Activated CD4-positive, alpha-beta T cell treated with anti-CD3 and anti-CD28 coated beads for 48 hours (primary cell): ENCODE data around the gene RPS8.
A peak's percentile ranks its signal among the peaks of the same experiment; 100 is the strongest.
"Not testable (repeated sequence)": the region's sequence is repeated elsewhere in the genome, so short reads cannot be mapped to it uniquely, and the experiment has no call there.

ENCODE experiments used
- DNase-seq: peaks from one replicate; pipeline ENCODE4 v3.0.0-alpha.2; 2020

Gene RPS8

DNA sequence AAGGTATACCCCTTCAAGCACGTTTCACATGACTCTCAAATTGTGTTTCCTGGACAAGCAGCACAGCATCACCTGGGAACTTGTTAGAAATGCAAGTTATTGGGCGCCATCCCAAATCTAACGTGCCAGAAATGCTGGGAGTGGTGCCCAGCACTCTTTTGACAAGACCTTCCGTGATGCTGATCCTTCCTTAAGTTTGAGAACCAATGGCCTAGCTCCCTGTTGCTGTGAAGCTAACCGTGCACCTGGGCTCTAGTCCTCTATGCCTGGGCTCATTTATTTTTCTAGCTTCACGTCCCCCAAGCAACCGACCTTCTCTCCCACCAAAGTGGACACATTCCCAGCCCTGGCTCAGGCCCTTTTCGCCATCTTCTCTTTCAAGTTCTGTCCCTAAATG, 8.4 kb downstream of the RPS8 start:
- DNase-seq, result no peak

DNA sequence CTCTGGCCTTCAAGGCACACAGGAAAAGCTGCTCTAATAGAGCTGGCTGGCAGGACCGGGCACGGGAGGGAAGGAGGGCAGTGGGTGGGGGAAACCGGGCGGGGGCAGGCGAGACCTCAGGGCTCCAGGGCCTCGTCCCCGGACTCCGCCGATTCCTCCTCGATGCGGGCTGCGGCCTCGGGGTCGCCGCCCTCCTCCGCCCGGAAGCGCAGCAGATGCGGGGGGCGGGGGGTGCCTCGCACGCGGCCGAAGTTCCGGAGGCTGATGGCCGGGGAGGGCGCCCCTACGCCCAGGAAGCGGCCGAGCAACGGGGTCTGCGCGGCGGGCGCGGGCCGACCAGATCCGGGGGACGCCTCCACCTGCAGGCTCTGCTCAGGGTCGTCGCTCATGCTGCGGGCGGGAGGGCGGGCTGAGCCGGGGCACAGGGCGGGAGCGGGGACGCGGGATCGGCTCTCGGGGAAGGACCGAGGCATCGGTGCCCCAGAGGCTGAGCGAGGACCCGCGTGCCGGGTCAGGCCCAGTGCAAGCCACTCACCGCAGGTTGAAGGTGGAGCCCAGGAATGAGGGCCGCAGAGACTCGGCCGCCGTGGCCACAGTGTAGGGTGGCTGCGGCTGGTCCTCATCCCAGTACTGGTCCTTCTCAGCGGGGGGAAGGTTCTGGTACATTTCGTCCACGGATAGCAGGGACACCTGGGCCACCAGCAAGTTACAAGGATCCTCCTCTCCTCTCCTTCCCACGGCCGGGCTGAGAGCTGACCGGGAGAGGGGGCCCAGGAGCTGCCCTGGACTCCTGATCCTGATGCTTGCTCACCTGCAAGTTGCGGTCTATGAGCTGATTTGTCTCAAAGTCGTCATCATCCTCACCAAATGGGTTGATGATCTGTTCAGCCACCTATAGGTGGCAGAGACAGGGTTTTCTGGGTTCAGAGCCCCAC, 9.0 kb downstream of the RPS8 start:
- peak; percentile 36 for DNase-seq

DNA sequence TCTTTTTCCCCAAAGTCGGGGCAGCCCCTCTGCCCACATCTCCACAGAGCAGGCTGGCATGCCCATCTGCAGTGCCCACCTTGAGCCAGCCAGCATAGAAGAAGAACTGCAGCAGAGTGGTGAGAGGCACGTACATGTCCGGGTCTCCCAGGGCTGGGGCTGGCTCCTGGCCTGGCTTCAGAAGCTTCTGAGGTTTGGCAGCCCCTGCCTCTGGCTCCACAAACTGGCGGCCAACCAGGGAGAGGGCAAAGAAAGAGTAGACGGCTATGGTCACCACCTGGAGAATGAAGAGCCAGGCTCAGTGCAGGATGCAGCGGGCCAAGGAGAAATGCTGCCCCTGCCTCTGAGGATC, 9.7 kb downstream of the RPS8 start:
- no peak for DNase-seq

DNA sequence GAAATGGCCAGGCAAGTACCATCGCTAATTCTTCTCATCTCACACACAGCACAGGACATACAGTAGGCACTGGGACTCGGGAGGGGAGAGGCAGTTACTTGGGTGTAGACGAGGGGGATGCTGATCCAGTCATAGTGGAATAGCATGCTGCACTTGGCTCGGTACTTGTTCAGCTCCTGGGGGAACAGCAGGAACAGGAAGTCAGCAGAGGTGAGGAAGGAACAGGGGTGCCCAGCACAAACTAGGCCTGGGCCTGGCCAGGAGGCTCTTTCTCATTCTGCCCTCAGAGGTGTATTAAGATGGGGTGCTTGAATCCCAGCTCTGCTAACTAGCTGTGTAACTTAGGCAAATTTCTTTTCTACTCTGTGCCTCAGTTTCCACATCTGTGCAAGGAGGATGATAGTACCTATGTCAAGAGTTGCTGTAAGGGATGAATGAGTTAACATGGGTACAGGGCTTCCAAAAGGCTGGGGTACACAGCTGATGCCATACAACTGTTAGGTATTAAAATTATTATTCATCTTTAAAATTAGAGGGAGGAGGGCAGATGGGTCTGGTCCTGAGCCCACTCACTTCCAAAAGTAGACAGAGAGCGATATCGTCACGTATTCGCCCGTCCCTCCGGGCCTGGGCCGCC, 10.3 kb downstream of the RPS8 start:
- no peak for DNase-seq

DNA sequence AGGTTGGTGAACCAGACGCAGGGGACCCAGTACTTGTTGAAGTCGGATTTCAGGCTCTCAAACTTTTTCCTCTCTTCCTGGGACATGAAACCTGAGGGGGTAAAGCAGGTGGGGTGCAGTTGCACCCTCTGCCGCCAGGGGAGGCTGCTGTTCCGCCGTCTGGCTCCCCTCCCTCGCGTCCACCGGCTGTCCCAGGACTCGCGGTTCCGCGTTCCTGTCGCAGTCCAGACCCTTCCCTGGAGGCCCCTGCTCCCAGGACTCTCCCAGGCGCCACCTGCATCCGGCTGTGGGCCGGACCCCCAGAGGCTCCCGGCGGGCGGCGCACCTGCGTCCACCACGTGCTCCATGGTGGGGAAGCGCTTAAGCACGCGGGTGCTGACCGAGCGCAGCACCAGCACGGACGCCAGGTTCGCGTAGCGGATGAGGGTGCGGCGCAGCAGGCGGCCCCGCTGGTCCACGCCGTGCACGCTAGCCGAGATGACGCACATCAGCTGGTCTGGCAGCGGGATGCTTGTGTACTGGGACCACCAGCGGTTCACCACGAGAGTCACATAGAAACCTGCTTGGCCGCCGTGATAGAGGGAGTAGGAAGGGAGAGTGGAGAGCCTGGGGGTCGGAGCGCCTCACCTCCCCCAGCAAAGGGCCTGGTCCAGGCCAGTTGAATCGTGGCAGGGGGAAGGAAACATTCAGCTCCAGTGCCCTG, 10.9 kb downstream of the RPS8 start:
- DNase-seq, result peak; percentile 86

DNA sequence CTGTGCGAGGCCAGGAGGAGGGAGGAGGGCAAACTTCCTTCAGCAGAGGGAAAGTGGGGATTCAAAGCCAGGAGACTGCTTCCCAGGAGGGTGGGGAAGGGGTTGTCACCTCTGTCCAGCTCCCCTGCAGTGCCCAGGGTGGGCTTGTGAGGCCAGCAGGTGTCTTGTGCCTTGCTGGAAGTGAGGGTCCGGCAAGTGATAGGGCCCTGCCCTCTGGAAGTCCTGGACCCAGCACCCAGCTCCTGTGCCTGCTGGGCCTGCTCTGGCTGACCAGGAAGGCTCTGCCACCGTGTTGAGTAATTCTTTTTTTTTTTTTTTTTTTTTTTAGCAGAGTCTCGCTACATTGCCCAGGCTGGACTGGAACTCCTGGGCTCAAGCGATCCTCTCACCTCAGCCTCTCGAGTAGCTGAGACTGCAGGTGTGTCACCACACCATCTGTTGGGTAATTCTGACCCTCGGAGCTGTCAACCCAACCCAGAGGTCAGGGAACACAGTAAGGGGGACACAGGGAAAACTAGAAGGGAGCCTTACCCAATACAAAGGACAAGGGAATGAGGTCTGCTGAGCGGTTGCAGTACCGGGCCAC, 11.6 kb downstream of the RPS8 start:
- no peak for DNase-seq

DNA sequence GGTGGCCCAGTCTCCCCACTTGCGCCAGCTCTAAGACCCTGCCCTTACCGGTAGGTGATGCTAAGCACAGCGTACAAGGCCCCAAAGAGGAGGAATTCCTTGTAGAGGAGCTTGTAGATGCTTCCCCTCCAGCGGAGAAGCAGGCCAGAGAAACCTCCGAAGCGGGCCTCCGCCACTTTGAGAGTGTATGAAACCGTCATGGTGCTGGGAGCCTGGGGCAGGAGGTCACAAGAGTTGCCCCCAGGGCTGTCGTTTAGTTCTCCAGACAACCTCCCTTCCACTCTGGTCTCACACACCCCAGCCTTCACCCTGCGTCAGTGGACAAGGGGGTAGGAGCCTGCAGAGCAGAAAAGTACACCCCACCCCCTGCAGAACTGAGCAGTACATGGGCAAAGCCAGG, 12.2 kb downstream of the RPS8 start:
- no peak for DNase-seq

DNA sequence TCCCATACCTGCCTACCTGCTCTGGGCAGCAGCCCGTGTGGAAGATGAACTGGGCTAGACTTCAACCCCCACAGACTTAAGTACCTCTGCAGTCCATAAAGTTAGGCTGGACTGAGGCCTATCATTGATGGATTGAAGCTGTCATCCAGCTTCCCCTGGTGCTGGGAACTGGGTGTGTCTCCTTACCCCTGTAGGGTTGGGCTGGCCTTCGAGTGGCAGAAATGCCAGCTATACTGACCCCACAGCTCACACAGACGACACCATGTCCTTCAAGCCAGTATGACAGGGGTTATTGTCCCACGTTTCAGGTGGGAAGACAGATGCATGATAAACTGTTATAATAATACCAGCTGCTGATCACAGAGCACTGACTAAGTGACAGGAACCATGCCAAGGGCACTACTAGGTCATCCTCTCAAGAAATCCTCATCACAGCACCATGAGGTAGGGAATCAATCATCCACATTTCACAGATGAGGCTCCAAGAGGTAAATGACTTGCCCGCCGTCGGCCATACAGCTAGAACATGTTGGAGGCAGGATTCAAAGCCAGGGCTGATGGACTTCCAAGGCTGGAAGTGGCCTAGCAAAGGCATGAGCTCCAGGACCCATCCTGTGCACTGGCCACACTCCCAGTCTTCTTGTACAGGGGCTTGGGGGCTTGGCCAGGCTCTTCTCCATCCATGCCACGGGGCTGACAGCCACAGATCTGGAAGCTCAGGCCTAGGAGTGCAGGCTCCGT, 12.9 kb downstream of the RPS8 start, which contains the start of gene BEST4:
BEST4 (minus strand) TSS at position 51 of the 741 bp plus-strand sequence. CDS start 465 bp downstream, outside the sequence.
- no peak for DNase-seq

DNA sequence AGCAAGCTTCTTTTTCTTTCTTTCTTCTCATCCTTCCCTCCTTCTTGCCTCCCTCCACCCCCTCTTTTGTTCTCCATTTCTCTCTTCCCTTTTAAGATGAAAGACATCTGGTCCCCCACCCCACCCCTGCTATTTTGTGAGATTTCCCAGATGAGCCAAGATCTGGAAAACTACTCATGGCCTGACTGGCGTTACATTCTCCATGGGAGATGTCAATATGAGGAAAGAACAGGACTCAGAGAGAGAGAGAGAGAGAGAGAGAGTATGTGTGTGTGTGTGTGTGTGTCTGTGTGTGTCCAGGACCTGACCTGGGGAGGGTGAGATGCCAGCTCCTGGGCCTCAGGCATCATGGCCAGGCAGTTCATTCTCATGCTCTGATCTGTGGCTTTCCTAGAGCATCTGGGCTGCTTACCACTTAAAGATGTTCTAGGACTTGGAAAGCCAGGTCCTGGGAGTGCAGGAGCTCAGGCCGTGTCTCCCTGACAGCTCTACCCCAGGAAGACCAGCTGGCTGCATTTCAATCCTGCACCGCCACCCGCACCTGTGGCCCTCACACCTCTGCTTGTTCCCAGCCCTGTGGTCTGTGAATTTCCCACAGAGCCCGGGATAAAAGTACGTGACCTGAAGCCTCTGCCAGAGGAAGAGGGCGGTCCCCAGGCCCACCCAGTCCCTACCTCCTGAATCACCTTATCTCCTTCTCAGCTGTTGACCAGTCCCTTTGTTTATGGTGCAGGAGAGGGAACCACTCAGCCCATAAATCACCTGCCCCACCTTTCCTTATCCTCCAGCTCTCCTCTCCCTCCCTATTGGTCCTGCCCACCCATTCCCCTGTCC, 15.8 kb downstream of the RPS8 start:
- no peak for DNase-seq

DNA sequence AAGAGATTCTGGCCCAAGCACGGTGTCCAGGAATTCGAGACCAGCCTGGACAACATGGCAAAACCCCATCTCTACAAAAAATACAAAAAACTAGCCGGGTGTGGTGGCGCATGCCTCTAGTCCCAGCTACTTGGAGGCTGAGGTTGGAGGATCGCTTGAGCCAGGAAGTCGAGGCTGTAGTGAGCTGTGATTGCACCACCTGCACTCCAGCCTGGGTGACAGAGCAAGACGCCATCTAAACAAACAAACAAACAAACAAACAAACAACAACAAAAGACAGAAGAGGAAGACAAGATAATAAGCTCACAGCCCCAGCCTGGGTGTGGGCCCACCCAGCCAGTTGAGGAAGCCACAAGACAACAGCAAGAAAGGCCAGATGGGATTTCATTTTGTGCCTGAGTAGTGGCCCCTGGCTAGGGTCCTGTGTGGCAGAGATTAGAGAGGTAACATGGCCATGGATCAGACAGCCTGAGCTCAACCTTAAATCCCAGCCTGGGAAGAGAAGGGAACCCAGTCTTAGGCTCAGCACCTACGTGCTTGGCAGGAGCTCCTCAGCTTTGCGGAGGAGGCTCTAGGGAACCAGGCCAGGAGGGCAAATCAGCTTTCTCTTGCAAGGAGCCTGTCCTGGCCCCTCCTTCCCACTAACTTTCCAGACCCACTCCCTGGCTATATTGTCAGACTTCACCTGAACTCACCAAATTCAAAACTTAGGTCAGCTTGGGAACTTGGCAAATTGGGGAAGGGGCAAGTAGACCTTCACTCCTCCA, 17.6 kb downstream of the RPS8 start:
- no peak for DNase-seq

DNA sequence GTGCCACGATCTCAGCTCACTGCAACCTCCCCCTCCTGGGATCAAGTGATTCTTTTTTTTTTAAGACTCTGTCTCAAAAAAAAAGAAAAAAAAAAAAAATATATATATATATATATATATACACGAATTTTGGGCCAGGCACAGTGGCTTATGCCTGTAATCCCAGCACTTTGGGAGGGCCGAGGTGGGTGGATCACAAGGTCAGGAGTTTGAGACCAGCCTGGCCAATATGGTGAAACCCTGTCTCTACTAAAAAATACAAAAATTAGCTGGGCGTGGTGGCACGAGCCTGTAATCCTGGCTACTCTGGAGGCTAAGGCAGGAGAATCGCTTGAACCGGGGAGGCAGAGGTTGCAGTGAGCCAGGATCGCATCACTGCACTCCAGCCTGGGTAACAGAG, 22.5 kb downstream of the RPS8 start:
- DNase-seq, result not testable (repeated sequence)

DNA sequence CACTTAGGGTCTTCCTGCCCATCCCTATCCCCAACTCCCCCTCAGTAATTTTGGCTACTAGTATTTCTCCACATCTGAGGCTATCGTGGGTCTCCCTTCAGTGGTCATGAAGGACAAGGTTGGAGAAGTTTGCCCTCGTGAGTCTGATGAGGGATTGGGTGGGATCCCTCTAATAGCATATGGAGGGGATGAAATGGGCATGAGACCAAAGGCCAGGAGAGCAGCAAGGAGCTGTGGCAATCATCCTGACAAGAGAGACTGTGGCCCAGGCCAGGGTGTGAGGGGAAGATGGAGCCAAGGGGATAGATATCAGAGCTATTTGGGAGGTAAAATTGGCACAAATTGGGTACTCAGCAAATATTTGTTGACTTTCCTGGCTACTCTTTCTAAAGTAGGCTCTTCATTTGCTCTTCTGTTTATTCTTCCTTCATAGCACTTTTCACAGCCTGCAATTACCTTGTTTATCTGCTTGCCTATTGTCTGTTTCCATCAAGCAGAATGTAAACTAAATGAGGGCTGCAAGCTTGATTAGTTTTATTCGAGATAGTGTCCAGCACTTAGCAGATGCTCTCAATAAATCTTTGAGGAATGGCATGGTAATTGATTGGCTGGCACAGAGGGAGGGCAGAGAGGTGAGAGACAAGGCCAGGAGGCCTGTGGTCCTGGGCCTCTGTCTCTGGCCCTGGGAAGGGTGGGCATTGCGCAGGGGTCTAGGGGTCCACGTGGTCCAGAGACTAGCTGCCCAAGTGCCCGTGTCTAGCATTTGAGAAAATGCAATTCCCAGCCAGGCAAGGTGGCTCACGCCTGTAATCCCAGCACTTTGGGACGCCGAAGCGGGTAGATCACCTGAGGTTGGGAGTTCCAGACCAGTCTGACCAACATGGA, 23.4 kb downstream of the RPS8 start:
- DNase-seq, result no peak

DNA sequence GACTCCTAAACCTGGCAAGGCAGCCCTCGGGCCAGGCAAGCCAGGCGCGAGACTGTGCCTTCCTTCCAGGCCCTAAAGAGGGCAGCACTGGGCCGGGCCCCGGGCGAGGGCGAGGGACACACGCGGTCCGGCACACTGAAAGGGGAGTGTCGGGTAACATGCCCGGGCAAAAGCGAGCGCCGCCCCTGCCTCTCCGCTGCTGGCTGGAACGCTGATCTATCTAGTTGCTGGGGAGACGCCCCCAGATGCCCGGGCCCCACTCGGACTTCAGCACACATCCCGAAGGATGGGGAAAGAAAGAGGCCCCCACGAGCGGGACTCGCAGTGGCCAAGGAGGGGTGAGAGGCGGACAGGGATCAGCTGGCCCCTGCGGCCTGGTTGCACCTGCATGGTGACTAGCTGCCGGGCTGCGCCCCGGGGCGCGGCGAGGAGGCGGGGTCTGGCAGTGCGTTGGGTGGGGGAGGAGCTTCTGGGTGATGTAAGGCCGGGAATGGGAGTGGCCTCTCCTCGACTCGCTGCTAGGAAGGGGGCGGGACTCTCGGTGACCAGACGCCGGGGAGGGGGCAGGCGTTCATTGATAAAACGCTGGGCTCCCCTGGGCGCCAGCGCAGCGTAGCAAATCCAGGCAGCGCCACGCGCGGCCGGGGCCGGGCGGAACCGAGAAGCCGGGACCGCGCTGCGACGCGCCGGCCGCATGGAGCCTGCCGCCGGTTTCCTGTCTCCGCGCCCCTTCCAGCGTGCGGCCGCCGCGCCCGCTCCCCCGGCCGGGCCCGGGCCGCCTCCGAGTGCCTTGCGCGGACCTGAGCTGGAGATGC, 24.6 kb downstream of the RPS8 start, which contains the start of gene PLK3:
PLK3 (plus strand) TSS at position 608 of the 815 bp plus-strand sequence; CDS start at position 695, 87 bp downstream.
- peak; percentile 99 for DNase-seq

DNA sequence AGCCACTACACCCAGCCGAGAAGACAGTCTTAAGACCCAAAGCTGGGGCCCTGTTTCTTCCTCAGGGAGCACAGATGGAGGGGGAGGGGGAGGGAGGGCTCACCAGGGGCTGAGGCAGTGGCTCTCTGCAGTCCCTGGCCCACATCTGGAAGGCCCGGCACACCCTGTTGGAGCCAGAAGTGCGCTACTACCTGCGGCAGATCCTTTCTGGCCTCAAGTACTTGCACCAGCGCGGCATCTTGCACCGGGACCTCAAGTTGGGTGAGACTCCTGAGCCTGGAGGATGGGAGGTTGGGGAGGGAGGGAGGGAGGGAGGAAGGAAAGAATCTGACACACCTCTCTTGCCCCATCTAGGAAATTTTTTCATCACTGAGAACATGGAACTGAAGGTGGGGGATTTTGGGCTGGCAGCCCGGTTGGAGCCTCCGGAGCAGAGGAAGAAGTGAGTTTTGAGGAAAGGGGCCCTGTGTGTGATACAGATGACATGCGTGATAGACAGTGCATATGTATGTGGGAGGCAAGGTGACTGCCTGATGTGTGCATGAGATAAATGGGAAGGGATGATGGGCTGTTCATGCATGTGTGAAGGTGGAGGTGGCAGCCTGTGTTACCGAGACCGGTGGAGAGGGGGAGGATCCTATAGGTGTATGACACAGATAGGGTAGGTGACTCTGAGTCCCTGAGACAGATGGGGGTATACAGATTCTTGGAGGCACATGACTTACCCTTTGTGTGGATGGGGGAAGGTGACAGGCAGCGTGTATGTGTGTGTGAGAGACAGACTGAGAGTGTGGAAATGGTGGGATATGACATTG, 26.4 kb downstream of the RPS8 start:
- DNase-seq, result peak; percentile 64

DNA sequence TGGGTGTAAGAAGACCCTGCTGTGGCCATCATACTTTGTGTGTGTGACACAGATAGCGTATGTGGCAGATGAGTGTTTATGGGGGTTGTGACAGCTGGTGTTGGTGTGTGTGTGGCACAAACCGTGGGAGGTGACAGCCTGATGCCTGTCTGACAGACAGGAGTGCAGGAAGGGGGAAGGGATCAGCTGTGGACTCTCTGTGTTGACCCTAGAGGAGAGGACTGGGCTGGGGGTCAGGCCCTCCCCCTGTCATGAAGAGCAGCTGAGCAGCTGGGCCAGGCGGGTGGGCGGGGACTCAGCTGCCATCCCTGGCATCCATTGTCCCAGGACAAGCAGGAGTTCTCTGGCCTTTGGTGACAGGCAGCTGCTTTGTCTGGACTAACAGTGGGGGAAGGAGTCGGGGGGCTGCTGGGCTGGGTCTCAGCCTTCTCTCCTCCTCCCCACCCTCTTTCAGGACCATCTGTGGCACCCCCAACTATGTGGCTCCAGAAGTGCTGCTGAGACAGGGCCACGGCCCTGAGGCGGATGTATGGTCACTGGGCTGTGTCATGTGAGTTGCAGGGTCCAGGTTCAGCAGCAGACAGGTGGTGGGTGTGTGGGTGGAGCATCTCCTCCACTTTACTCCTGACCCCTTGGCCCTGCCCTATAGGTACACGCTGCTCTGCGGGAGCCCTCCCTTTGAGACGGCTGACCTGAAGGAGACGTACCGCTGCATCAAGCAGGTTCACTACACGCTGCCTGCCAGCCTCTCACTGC, 27.1 kb downstream of the RPS8 start:
- DNase-seq, result no peak

DNA sequence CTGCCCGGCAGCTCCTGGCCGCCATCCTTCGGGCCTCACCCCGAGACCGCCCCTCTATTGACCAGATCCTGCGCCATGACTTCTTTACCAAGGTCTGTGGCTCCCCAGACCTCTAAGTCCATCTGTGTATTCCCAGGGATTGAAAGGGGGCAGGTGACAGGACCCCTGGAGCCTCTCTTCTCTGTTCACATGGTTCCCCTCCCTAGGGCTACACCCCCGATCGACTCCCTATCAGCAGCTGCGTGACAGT, 27.6 kb downstream of the RPS8 start:
- DNase-seq, result no peak
